DOHH2 (cell line): ENCODE data around the gene ANKRD23.

Experiments
- EZH2phosphoT487 ChIP-seq: fragments of 200-600 bp; sonication (generic); IDR thresholded peaks from 2 replicates; pipeline ENCODE4 v1.6.1; 2017; ENCODE audit warnings: borderline replicate concordance, mild to moderate bottlenecking, antibody characterized with exemption, low read length, moderate library complexity, mixed read lengths
- TF ChIP-seq, protein P1 (sequence below): fragments of 200-600 bp; sonication (generic); IDR thresholded peaks from one replicate; pipeline ENCODE4 v1.5.1; 2014; ENCODE audit warnings: antibody characterized with exemption, mild to moderate bottlenecking, low read depth, low read length; ENCODE audit not compliant: poor library complexity, severe bottlenecking

DNA sequence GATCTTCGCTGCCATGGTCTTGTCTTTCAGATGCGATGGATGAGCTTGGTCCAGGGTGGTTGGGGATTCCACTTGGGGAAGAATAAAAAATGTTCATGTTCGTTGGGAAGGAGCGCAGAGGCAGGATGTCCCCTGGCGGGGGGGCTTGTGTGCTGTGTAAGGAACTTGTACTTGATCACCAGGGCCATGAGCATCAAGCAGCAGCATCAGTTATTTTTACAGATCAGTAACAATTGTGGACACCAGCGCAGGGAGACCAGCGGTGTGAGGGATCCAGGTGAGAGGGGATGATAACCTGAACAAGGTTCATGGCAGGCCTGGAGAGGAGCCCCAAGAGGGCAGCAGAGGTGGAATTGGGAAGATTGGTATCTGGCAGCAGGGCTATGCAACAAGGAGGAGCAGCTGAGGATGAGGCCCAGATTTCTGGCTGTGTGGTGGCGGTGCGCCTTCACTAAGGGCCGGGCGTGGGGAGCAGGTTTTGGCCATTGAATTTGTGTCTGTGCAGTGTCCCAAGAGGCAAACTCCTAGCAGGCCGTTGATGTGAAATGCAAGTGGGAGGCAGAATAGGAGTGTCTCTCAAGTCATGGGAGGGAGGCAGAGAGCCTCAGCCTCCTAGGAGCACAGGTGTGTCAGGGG lies 23.8 kb downstream of the ANKRD23 start:
- TF ChIP-seq, protein P1, sequence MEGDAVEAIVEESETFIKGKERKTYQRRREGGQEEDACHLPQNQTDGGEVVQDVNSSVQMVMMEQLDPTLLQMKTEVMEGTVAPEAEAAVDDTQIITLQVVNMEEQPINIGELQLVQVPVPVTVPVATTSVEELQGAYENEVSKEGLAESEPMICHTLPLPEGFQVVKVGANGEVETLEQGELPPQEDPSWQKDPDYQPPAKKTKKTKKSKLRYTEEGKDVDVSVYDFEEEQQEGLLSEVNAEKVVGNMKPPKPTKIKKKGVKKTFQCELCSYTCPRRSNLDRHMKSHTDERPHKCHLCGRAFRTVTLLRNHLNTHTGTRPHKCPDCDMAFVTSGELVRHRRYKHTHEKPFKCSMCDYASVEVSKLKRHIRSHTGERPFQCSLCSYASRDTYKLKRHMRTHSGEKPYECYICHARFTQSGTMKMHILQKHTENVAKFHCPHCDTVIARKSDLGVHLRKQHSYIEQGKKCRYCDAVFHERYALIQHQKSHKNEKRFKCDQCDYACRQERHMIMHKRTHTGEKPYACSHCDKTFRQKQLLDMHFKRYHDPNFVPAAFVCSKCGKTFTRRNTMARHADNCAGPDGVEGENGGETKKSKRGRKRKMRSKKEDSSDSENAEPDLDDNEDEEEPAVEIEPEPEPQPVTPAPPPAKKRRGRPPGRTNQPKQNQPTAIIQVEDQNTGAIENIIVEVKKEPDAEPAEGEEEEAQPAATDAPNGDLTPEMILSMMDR, result no peak
- TF ChIP-seq EZH2phosphoT487, result no peak
